ENCODE data around the gene HOXD11. TPM values are rescaled to one million over a fixed set of nuclear protein-coding genes. Genes with fewer than 3 reads are reported as not detected.

Gene HOXD11
- total RNA-seq, 1 donor from 2014 or later, result not detected

GRCh38 chr2:176071330-176072291, 35.5 kb upstream of the HOXD11 start:
- peaks cover 0 to 16% of the 10 kb centered on the region in 2 donors for H3K4me1 ChIP-seq
- no peak for TF ChIP-seq CTCF (IDR thresholded peaks at IDR 0.05)
- peaks cover 37% of the 10 kb centered on the region for H3K27me3 ChIP-seq
- intact Hi-C loops (cut with DNase I), result no loop called here
- no peaks in the 10 kb centered on the region for H3K9me3 ChIP-seq
- no peak overlapping the region for H3K4me3 ChIP-seq
- no peak for DNase-seq (ENCODE audit: low spot score in 2 of 2)
- H3K36me3 ChIP-seq, result no peaks in the 10 kb centered on the region
- H3K27ac ChIP-seq, result no peak overlapping the region

GRCh38 chr2:176072292-176072669, 34.8 kb upstream of the HOXD11 start:
- Histone ChIP-seq H3K36me3 (no peaks in the 10 kb centered on the region), H3K4me3 (no peak overlapping the region), H3K9me3 (no peaks in the 10 kb centered on the region), H3K27me3 (peaks cover 41% of the 10 kb centered on the region), H3K27ac (no peak overlapping the region), H3K4me1 (peaks cover 0 to 12% of the 10 kb centered on the region in 2 donors)
- intact Hi-C loops (cut with DNase I), result no loop called here
- no peak for TF ChIP-seq CTCF (IDR thresholded peaks at IDR 0.05)
- no peak for DNase-seq (ENCODE audit: low spot score in 2 of 2)

GRCh38 chr2:176072951-176073904, 33.9 kb upstream of the HOXD11 start:
- TF ChIP-seq CTCF (IDR thresholded peaks at IDR 0.05), result no peak
- intact Hi-C loops (cut with DNase I), result no loop called here
- DNase-seq (ENCODE audit: low spot score in 2 of 2), result no peak

GRCh38 chr2:176074919-176075425, 32.1 kb upstream of the HOXD11 start:
- TF ChIP-seq CTCF (IDR thresholded peaks at IDR 0.05), result no peak
- DNase-seq (ENCODE audit: low spot score in 2 of 2), result no peak
- Histone ChIP-seq H3K36me3 (no peaks in the 10 kb centered on the region), H3K27me3 (peaks cover 53% of the 10 kb centered on the region), H3K27ac (no peak overlapping the region), H3K4me3 (no peak overlapping the region), H3K9me3 (no peaks in the 10 kb centered on the region), H3K4me1 (no peaks in the 10 kb centered on the region)
- intact Hi-C loops (cut with DNase I), result no loop called here

More at GRCh38 chr2:176072951-176073904, 33.9 kb upstream of the HOXD11 start:
- peaks cover 0 to 4% of the 10 kb centered on the region in 2 donors for H3K4me1 ChIP-seq
- H3K27me3 ChIP-seq, result peaks cover 47% of the 10 kb centered on the region
- H3K4me3 ChIP-seq, result no peak overlapping the region
- H3K9me3 ChIP-seq, result no peaks in the 10 kb centered on the region
- no peak overlapping the region for H3K27ac ChIP-seq
- no peaks in the 10 kb centered on the region for H3K36me3 ChIP-seq

- TF ChIP-seq CTCF (IDR thresholded peaks at IDR 0.05), result no peak
- DNase-seq (ENCODE audit: low spot score in 2 of 2), result no peak
- H3K4me3 ChIP-seq, result no peak overlapping the region
- peaks cover 54% of the 10 kb centered on the region for H3K27me3 ChIP-seq
- H3K4me1 ChIP-seq, result no peaks in the 10 kb centered on the region
- intact Hi-C loops (cut with DNase I), result no loop called here
- no peaks in the 10 kb centered on the region for H3K9me3 ChIP-seq
- H3K27ac ChIP-seq, result no peak overlapping the region
- H3K36me3 ChIP-seq, result no peaks in the 10 kb centered on the region
These were observed 31.6 kb upstream of the HOXD11 start for GRCh38 chr2:176075481-176075880.
